GM19023 (cell line): ENCODE measurements around the gene BEGAIN.

Experiments
- ATAC-seq: cut with Tn5 transposase; IDR thresholded peaks from one replicate; pipeline ENCODE4 v1.9.1; 2021; ENCODE audit warnings: mild to moderate bottlenecking, moderate library complexity; ENCODE audit not compliant: unreplicated experiment

The BEGAIN gene

DNA sequence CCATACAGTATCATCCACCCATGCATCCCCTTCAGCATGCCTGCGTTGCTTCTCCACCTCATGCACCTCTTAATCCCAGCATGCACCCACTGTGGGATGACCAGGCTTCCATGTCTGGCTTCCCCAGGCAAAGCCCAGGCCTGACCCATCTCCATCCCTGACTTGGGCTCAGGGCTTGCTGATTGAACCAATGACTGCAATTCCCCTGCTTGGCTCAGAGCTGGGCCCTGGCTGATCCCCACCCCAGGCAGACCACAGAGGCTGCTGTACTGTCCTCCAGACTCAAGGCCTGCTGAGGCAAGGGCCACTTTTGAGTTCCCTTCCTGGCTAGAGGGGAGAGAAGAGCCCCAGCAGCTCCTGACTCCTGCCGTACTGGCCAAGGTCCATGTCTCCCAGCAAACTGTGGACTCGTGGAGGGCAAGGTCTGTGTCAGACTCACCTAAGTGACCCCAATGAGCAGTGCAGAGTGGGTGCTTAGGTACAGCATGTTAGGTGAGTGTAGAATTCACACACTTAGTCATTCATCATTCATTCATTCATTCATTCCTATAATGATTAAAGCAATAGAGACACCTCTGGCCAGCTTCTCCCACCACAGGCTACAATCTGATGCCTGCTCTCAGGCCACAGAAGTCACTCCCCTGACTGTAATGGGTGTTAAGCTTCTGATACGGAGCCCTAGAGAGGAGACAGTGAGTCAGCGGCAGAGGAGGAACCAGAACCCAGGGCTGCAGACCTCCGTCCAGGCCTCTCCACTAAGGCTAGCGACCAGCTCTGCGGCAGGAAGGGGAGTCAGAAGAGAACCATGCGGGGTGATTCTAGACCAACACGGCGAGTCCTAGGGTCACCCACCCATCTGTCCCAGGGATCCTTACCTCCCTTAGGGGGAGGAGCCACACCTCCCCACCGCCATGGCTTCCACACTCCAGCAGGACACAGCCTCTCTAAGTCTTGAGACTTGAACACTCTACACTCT lies 2.9 kb downstream of the BEGAIN start:
- no peak for ATAC-seq

DNA sequence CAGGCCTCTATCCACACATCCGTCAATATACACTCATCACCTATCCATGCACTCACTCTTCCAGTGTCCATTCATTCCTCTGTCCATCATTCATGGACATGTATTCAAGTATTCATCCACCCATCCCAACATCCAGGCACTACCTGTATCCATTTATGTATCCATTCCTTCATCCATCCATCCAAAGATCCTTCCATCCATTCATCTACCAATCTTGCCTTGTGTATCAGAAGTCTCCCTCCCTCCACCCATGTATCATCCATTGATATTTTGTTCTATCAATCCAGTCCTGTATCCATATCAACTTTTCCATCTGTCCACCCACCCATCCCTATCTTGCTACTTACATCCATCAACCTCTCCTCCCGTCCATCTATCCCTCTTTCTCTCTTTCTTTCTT lies 4.0 kb downstream of the BEGAIN start:
- no peak for ATAC-seq

GRCh38 chr14:100582496-100583165 lies 4.6 kb downstream of the BEGAIN start:
- ATAC-seq: no peak

GRCh38 chr14:100581228-100582145 lies 5.7 kb downstream of the BEGAIN start:
- ATAC-seq: no peak

DNA sequence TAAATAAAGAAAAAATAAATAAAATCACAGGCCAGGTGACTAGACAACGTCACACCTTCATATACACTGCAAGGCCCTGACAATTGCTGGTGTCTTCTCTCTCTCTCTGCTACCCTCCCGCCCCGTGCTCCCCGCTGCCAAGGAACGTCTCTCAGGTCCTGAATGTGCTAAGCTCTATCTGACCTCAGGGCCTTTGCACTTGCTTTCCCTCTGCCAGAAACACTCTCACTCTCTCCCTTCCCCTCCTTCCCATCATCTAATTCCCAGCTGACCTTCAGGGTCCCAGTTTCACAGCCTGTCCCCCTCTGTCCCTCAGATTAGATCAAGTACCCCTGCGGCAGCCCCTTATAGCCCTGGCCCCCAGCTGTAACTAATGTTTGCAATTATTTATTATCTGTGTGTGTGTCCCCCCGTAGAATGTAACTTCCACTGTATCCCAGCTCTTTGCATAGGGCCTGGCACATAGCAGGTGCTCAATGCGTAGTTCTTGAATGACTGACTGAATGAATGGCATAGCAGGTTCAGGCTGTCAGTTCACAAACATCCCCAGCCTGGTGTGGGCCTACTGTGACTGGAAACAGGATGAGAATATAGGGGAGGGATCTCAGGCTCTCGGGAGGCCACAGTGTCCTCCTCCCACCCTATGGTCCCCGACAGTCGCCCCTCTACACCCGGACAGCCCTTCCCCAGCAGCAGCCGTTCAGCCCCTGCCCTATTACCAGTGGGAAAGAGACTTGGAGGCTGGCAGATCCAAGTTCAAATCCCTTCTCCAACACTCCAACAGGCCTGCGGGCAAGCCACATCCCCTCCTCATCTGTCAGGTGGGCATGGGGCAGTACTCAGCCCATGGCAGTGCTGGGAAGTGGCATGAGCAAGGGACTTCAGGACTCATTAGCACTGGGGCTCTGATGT lies 6.6 kb downstream of the BEGAIN start:
- ATAC-seq: no peak

DNA sequence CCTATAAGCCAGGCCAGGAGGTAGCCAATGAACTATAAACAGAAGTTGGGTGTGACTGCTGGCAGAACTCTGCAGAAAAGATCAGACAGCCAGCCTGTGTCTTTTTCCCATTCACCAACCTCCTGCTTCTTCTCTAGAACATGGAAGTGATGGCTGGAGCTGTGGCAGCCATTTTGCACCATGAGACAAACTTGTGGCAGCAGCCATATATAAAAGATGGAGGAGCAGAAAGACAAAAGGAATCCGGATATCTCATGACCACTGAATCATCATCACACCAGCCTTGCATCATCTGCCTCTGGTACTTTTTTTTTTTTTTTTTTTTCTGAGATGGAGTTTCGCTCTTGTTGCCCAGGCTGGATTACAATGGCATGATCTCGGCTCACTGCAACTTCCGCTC lies 8.7 kb downstream of the BEGAIN start:
- ATAC-seq: no peak

DNA sequence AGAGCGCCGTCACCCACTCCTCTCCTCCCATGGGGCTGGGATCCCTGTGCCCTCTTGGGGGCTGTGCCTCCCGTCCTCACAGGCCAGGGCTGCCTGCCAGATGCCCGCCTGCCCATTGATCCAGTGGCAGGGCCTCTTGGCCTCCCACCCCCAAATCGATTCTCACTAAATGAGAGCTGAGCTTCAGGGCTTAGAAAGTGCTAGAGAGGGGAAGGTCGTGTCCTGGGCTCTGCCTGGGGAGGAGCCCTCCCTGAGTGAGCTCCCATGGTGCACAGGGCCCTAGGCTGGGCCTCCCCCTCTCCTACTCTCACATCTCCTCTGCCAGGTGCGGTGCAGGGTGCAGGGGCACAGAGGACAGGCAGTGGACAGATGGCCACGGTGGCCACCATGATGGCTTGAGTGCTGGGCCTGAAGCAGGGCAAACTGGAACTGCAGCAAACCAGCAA lies 9.2 kb downstream of the BEGAIN start:
- no peak for ATAC-seq

DNA sequence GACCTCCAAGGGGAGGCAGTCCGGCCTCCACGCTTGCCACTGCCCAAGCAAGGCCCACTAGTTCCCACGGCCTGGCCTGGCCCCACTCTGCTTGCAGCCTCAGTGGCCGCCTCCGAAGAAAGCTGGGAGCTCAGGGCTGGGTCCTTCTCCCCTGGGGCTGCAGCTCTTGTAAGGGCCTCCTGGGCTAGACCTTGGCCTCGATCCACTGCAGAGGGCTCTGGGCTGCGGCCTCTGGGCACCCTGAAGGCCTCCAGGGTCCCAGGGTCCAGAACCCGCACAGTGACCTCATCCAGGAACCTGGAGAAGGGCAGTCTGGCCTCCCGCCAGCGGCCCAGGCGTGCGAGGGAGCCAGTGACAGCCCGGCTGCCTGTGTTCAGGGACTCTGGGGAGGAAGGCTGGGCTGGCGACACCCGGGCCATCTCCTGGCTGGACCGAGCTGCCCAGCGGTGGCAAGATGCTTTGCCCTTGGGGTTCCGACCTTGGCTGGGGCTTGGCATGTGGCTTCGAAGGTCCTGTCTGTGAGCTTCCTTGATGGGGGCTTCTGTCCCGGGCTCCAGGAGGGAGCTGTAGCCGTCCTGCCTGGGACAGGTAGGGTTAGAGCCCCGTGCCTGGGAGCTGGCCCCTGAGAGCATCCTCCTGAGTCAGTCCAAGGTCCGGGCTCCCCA lies 9.8 kb downstream of the BEGAIN start:
- ATAC-seq: no peak

- ATAC-seq: no peak
These were observed 10.8 kb downstream of the BEGAIN start for GRCh38 chr14:100576091-100577085.

- no peak for ATAC-seq
These were observed 11.8 kb downstream of the BEGAIN start for GRCh38 chr14:100575266-100575995.

DNA sequence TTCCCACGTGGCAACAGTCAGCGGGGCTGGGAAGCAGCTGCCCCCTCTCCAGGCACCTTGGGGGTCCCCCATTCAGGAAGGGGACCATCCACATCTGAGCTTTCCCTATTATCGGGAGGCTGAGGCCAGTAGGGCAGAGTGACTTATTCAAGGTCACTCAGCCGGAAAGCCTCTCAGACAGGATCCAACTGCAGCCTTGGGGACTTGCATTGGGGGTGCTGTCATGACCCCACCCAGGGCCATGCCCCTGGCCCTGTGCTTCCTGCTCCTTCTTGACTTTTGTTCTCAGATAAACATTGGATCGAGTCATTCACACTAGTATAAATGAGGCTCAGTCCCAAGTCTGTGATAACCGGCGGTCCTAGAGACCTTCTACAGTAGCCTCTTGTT lies 12.6 kb downstream of the BEGAIN start:
- ATAC-seq: no peak

GRCh38 chr14:100573757-100574641 lies 13.2 kb downstream of the BEGAIN start:
- ATAC-seq: no peak

DNA sequence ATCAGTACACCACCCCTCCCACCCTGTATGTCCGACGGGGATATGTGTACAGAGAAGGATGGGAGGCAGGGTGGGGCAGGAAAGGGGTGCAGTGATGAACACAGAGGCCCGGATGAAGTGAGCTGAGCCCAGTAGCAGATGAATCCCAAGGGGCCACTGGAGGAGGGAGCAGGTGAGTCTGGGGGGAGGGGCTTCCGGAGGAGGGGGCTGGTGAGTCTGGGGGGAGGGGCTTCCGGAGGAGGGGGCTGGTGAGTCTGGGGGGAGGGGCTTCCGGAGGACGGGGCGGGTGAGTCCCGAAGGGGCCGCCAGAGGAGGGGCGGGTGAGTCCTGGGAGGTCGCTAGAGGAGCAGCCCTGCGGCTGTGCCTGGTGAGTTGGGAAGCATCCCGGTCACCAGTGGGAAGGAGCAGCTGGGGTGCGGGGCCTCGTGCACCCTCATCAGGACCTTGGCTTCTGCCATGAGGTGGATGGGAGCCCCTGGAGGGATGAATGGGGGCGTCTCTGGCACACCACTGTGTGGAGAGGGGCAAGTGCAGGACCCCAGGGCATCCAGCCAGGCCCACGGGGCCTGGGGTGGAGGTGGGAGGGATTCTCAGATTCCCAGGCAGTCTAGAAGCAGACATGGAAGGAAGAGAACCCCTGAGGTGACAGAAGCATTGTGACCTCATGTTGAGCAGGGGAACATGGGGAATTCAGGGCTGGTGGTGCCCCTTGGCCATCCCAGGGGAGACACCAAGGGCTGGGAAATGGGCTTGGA lies 14.0 kb downstream of the BEGAIN start:
- ATAC-seq: no peak

DNA sequence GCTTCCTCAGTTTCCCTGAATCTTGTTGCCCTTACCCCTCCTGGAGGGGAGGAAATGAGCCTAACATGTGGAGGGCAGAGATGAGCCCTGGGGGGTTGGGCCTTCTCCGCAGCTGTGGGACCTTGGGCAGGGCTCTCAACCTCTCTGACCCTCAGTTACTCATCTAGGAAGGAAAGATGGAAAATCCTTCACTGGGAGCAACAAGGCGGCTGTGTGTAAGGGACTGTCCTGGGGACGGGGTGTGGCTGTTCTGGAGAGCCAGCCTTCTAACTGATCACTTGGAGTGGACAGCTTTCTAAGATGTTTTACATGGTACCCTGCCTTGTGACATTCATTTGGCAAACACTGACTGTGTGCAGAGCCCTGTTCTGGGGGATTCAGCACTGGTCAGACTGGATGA lies 14.7 kb downstream of the BEGAIN start:
- no peak for ATAC-seq

- ATAC-seq: no peak
These were observed 15.4 kb downstream of the BEGAIN start for GRCh38 chr14:100571837-100572236.
